IMR-90 (cell line): ENCODE data around the gene TBX1. TPM values are rescaled to one million over a fixed set of nuclear protein-coding genes. Genes with fewer than 3 reads are reported as not detected.
A peak's percentile ranks its signal among the peaks of the same experiment; 100 is the strongest.

Experiments used
- ATAC-seq: fragments of 200-7000 bp; cut with Tn5 transposase; 2 replicates; pipeline ENCODE4 v1.9.1; 2020; ENCODE audit warnings: low read depth, mild to moderate bottlenecking, moderate library complexity
- BruUV-seq: library from RNA; stranded (reverse); fragments of 400-500 nt; replicated peaks from 2 replicates; lab custom pipeline; 2021; lab: Mats Ljungman, UMichigan
- CTCF ChIA-PET: fragments of 300-600 bp; formaldehyde crosslinking; extraction: SDS; loops from one replicate; lab custom pipeline; 2021; ENCODE audit warnings: antibody characterized with exemption; lab: Yijun Ruan, JAX
- POLR2A ChIA-PET: fragments of 300-600 bp; sonication (Branson Sonifier 250); formaldehyde crosslinking; loops from one replicate; lab custom pipeline; 2022; ENCODE audit warnings: antibody characterized with exemption; ENCODE audit not compliant: unreplicated experiment; lab: Charles Lee
- DNase-seq: peaks from one replicate; pipeline ENCODE4 v3.0.0; 2013
- H2AFZ ChIP-seq: replicated peaks from 2 replicates; pipeline ENCODE3; 2013; ENCODE audit warnings: low read length, mild to moderate bottlenecking; ENCODE audit not compliant: poor library complexity
- H2AK5ac ChIP-seq: 2 replicates; pipeline ENCODE4 v1.6.1; 2013; ENCODE audit warnings: low read depth, low read length, inconsistent platforms
- H2AK9ac ChIP-seq: replicated peaks from 2 replicates; pipeline ENCODE3; 2013; ENCODE audit warnings: mild to moderate bottlenecking, low read depth, low read length, moderate library complexity; ENCODE audit not compliant: poor library complexity
- H2BK120ac ChIP-seq: 2 replicates; pipeline ENCODE4 v1.6.1; 2013; ENCODE audit warnings: low read depth, low read length, inconsistent platforms
- H2BK15ac ChIP-seq: 3 replicates; pipeline ENCODE4 v1.6.1; 2013; ENCODE audit warnings: low read depth, low read length, inconsistent platforms
- H2BK20ac ChIP-seq: 2 replicates; pipeline ENCODE4 v1.6.1; 2013; ENCODE audit warnings: low read depth, mild to moderate bottlenecking, inconsistent platforms, low read length, moderate library complexity
- H2BK5ac ChIP-seq: 2 replicates; pipeline ENCODE4 v1.6.1; 2013; ENCODE audit warnings: mild to moderate bottlenecking, low read depth, low read length, inconsistent platforms; ENCODE audit not compliant: poor library complexity, severe bottlenecking
- H3K14ac ChIP-seq: replicated peaks from 2 replicates; pipeline ENCODE4 v1.6.1; 2013; ENCODE audit warnings: low read depth, low read length, inconsistent platforms
- H3K18ac ChIP-seq: 2 replicates; pipeline ENCODE4 v1.6.1; 2013; ENCODE audit warnings: low read depth, low read length, control low read depth
- H3K23ac ChIP-seq: 2 replicates; pipeline ENCODE4 v1.6.1; 2013; ENCODE audit warnings: low read depth, low read length, inconsistent platforms
- H3K27ac ChIP-seq: 2 replicates; pipeline ENCODE4 v1.5.1; 2013; ENCODE audit warnings: mild to moderate bottlenecking, control low read depth, low read length; ENCODE audit not compliant: insufficient read depth
- H3K27me3 ChIP-seq: 2 replicates; pipeline ENCODE4 v1.6.1; 2013; ENCODE audit warnings: low read length; ENCODE audit not compliant: control insufficient read depth, insufficient read depth
- H3K36me3 ChIP-seq: 2 replicates; pipeline ENCODE4 v1.6.1; 2013; ENCODE audit warnings: low read length, mixed read lengths; ENCODE audit not compliant: control insufficient read depth, insufficient read depth
- H3K4ac ChIP-seq: 2 replicates; pipeline ENCODE4 v1.6.1; 2013; ENCODE audit warnings: low read depth, low read length, inconsistent platforms
- H3K4me1 ChIP-seq: 2 replicates; pipeline ENCODE4 v1.6.1; 2013; ENCODE audit warnings: low read length, mixed read lengths; ENCODE audit not compliant: control insufficient read depth, insufficient read depth
- H3K4me2 ChIP-seq: 2 replicates; pipeline ENCODE4 v1.6.1; 2013; ENCODE audit warnings: low read depth, mild to moderate bottlenecking, control low read depth, low read length, moderate library complexity
- H3K4me3 ChIP-seq: 2 replicates; pipeline ENCODE4 v1.5.1; 2013; ENCODE audit warnings: low read depth, mild to moderate bottlenecking, control low read depth, low read length, moderate library complexity; ENCODE audit not compliant: insufficient read depth
- H3K56ac ChIP-seq: 2 replicates; pipeline ENCODE4 v1.6.1; 2013; ENCODE audit warnings: low read length, inconsistent platforms; ENCODE audit not compliant: insufficient read depth; ENCODE audit errors: extremely low read depth
- H3K79me1 ChIP-seq, 2 experiments: 2 replicates each; pipeline ENCODE4 v1.6.1; 2013; ENCODE audit warnings: low read length in 2 of 2, inconsistent platforms in 1 of 2, low read depth in 1 of 2
- H3K9ac ChIP-seq: 2 replicates; pipeline ENCODE4 v1.6.1; 2013; ENCODE audit warnings: low read depth, low read length, control low read depth
- H3K9me1 ChIP-seq: 2 replicates; pipeline ENCODE4 v1.6.1; 2013; ENCODE audit warnings: low read length, inconsistent platforms; ENCODE audit not compliant: insufficient read depth
- H3K9me3 ChIP-seq: 2 replicates; pipeline ENCODE4 v1.6.1; 2013; ENCODE audit warnings: low read length; ENCODE audit not compliant: control insufficient read depth, insufficient read depth
- H4K20me1 ChIP-seq: 2 replicates; pipeline ENCODE4 v1.6.1; 2013; ENCODE audit warnings: low read length, inconsistent platforms; ENCODE audit not compliant: insufficient read depth
- H4K5ac ChIP-seq: 2 replicates; pipeline ENCODE4 v1.6.1; 2013; ENCODE audit warnings: mild to moderate bottlenecking, low read depth, low read length, control low read depth
- H4K8ac ChIP-seq, 2 experiments: 2 replicates each; pipeline ENCODE4 v1.6.1; 2013; ENCODE audit warnings: low read depth in 2 of 2, low read length in 2 of 2, control low read depth in 1 of 2, inconsistent platforms in 1 of 2
- H4K91ac ChIP-seq: 2 replicates; pipeline ENCODE4 v1.6.1; 2013; ENCODE audit warnings: low read depth, low read length, inconsistent platforms; ENCODE audit not compliant: insufficient read depth
- BHLHE40 ChIP-seq: fragments of 150-350 bp; IDR thresholded peaks from 2 replicates; pipeline ENCODE4 v1.6.1; 2016; ENCODE audit warnings: mild to moderate bottlenecking, low read depth, low read length
- CEBPB ChIP-seq: IDR thresholded peaks from 2 replicates; pipeline ENCODE4 v1.6.1; 2012; ENCODE audit warnings: low read depth, low read length, improper control_type of control experiment
- CHD1 ChIP-seq: IDR thresholded peaks from 2 replicates; pipeline ENCODE4 v1.6.1; 2012; ENCODE audit warnings: low read depth, low read length, improper control_type of control experiment
- FOS ChIP-seq: fragments of 150-350 bp; IDR thresholded peaks from 2 replicates; pipeline ENCODE4 v1.6.1; 2016; ENCODE audit warnings: low read depth, low read length
- MAFK ChIP-seq: IDR thresholded peaks from 2 replicates; pipeline ENCODE4 v1.6.1; 2012; ENCODE audit warnings: low read depth, low read length, improper control_type of control experiment
- MAZ ChIP-seq: IDR thresholded peaks from 2 replicates; pipeline ENCODE4 v1.6.1; 2012; ENCODE audit warnings: low read depth, mild to moderate bottlenecking, low read length, improper control_type of control experiment, moderate library complexity, borderline replicate concordance
- MXI1 ChIP-seq: IDR thresholded peaks from 2 replicates; pipeline ENCODE4 v1.6.1; 2012; ENCODE audit warnings: low read depth, mild to moderate bottlenecking, low read length, moderate library complexity, borderline replicate concordance
- NFE2L2 ChIP-seq: fragments of 150-350 bp; IDR thresholded peaks from 2 replicates; pipeline ENCODE4 v1.6.1; 2016; ENCODE audit warnings: low read depth, mild to moderate bottlenecking, low read length
- POLR2A ChIP-seq: IDR thresholded peaks from 2 replicates; pipeline ENCODE4 v1.6.1; 2012; ENCODE audit warnings: mild to moderate bottlenecking, low read depth, low read length
- RAD21 ChIP-seq: IDR thresholded peaks from 2 replicates; pipeline ENCODE4 v1.6.1; 2012; ENCODE audit warnings: low read length, improper control_type of control experiment
- RCOR1 ChIP-seq: IDR thresholded peaks from 2 replicates; pipeline ENCODE4 v1.6.1; 2012; ENCODE audit warnings: mild to moderate bottlenecking, low read length, improper control_type of control experiment; ENCODE audit not compliant: insufficient replicate concordance
- RFX5 ChIP-seq: IDR thresholded peaks from 2 replicates; pipeline ENCODE4 v1.8.0; 2012; ENCODE audit warnings: low read depth, mild to moderate bottlenecking, low read length, moderate library complexity
- SMC3 ChIP-seq: fragments of 150-350 bp; IDR thresholded peaks from 2 replicates; pipeline ENCODE4 v1.6.1; 2016; ENCODE audit warnings: low read depth, mild to moderate bottlenecking, antibody characterized with exemption, low read length, moderate library complexity
- WGBS, 2 experiments: methylation state at CpG; one replicate each; pipeline versions ENCODE4 v1.1.5 to v1.1.7; 2013; ENCODE audit warnings: missing lambda C conversion rate in 2 of 2; ENCODE audit not compliant: insufficient read length in 1 of 2; ENCODE audit errors: extremely low coverage in 2 of 2; 5-methylcytosine and 5-hydroxymethylcytosine counted together
- dilution Hi-C: fragments of 300-500 bp; cut with HindIII; formaldehyde crosslinking; loops from one replicate; pipeline ENCODE4 v1.14.3; 2018; ENCODE audit warnings: low sequenced_read_pairs; ENCODE audit not compliant: unreplicated experiment
- in situ Hi-C: fragments of 300-500 bp; cut with MboI; formaldehyde crosslinking; loops from 3 replicates; pipeline ENCODE4 v1.14.3; 2019; ENCODE audit warnings: low sequenced_read_pairs, inconsistent platforms, mixed read lengths
- intact Hi-C: fragments of 100-400 bp; cut with micrococcal nuclease; formaldehyde crosslinking; loops from 2 replicates; pipeline ENCODE4 v1.10.0; 2022
- polyA plus RNA-seq, 3 experiments: library from polyadenylated mRNA; depleted of rRNA; stranded (reverse); fragments of >200 nt; gene quantifications; 2 replicates each; pipeline ENCODE4 v1.2.3, GENCODE V29; 2012; ENCODE audit warnings: low replicate concordance in 1 of 3
- total RNA-seq: library from RNA; depleted of rRNA; stranded (reverse); fragments of >200 nt; gene quantifications from 2 replicates; pipeline ENCODE4 v1.2.3, GENCODE V29; 2012
- TF ChIP-seq, protein P1 (sequence below): conservative IDR thresholded peaks from 2 replicates; pipeline ENCODE4 v1.5.1; 2012; ENCODE audit warnings: mild to moderate bottlenecking, low read depth, low read length, improper control_type of control experiment
- TF ChIP-seq, protein P2 (sequence below): fragments of 150-350 bp; IDR thresholded peaks from 2 replicates; pipeline ENCODE4 v1.6.1; 2017; ENCODE audit warnings: mild to moderate bottlenecking, antibody characterized with exemption, low read length, low read depth
- TF ChIP-seq, protein P3 (sequence below): fragments of 150-350 bp; IDR thresholded peaks from 2 replicates; pipeline ENCODE4 v1.6.1; 2016; ENCODE audit warnings: low read depth, mild to moderate bottlenecking, low read length, moderate library complexity, borderline replicate concordance

Gene TBX1
- total and polyA plus RNA-seq, 2 of the 4 experiments (the other 2 are of a cell fraction) = 0.03 TPM; not detected in 1

DNA sequence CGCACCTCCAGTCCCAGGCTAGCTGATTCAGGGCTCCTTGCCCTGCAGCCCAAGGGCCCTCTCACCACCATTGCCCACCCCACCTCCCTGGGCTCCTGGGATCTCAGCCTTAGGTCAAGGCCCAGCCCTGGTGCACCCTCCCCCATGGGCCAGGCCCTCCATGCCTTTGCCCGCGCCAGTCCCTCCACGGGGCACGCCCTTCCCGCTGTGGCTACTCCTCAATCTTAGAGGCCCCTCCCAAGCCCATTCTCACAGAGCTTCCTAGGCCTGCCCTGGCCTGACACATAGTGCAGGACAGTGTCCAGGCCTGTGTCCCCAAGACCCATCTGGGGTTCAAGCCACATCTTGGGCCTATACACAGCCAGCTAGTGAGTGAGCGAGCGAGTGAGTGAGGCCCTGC lies 30.4 kb upstream of the TBX1 start:
- CTCF ChIA-PET = interaction anchor here (0.6 to 2.0 kb wide), 22 partner anchors 8 to 228 kb away, joined by 3 to 27 read pairs (median 4); no protein-coding TSS in a partner anchor
- H3K4ac ChIP-seq = peak overlapping the region; percentile 71
- no peak overlapping the region for H3K27ac ChIP-seq
- 93% methylated on average over 6 of the region's 8 CpGs; no CpG with 5 or more reads in 1 of the 2 experiments for WGBS, 2 experiments
- H4K5ac ChIP-seq = peak overlapping the region; percentile 45
- no peaks in the 10 kb centered on the region for H3K9me3 ChIP-seq
- H2BK120ac ChIP-seq = peak overlapping the region; percentile 47; the same call in 1 of the 2 replicates
- peak overlapping the region; percentile 8 for H2BK20ac ChIP-seq
- TF ChIP-seq, protein P1, sequence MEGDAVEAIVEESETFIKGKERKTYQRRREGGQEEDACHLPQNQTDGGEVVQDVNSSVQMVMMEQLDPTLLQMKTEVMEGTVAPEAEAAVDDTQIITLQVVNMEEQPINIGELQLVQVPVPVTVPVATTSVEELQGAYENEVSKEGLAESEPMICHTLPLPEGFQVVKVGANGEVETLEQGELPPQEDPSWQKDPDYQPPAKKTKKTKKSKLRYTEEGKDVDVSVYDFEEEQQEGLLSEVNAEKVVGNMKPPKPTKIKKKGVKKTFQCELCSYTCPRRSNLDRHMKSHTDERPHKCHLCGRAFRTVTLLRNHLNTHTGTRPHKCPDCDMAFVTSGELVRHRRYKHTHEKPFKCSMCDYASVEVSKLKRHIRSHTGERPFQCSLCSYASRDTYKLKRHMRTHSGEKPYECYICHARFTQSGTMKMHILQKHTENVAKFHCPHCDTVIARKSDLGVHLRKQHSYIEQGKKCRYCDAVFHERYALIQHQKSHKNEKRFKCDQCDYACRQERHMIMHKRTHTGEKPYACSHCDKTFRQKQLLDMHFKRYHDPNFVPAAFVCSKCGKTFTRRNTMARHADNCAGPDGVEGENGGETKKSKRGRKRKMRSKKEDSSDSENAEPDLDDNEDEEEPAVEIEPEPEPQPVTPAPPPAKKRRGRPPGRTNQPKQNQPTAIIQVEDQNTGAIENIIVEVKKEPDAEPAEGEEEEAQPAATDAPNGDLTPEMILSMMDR = no peak
- TF ChIP-seq MAFK (no peak), NFE2L2 (no peak), MAZ (no peak), RAD21 (no peak), MXI1 (no peak), CHD1 (no peak), BHLHE40 (no peak), RFX5 (no peak), FOS (no peak), CEBPB (no peak), RCOR1 (no peak), SMC3 (no peak), POLR2A (no peak)
- TF ChIP-seq, protein P2, sequence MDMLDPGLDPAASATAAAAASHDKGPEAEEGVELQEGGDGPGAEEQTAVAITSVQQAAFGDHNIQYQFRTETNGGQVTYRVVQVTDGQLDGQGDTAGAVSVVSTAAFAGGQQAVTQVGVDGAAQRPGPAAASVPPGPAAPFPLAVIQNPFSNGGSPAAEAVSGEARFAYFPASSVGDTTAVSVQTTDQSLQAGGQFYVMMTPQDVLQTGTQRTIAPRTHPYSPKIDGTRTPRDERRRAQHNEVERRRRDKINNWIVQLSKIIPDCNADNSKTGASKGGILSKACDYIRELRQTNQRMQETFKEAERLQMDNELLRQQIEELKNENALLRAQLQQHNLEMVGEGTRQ = no peak
- TF ChIP-seq, protein P3, sequence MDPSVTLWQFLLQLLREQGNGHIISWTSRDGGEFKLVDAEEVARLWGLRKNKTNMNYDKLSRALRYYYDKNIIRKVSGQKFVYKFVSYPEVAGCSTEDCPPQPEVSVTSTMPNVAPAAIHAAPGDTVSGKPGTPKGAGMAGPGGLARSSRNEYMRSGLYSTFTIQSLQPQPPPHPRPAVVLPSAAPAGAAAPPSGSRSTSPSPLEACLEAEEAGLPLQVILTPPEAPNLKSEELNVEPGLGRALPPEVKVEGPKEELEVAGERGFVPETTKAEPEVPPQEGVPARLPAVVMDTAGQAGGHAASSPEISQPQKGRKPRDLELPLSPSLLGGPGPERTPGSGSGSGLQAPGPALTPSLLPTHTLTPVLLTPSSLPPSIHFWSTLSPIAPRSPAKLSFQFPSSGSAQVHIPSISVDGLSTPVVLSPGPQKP = no peak
- H3K56ac ChIP-seq = no peak overlapping the region
- ATAC-seq = no peak
- peak overlapping the region; percentile 72 for H4K91ac ChIP-seq
- H3K14ac ChIP-seq = peak overlapping the region; percentile 43
- H3K79me1 ChIP-seq = no peaks in the 10 kb centered on the region
- H3K36me3 ChIP-seq = no peaks in the 10 kb centered on the region
- no peak overlapping the region; the same call in 2 of the 3 replicates for H2BK15ac ChIP-seq
- H3K9me1 ChIP-seq = no peaks in the 10 kb centered on the region
- H2AK5ac ChIP-seq = peak overlapping the region; percentile 6; the same call in 1 of the 2 replicates
- BruUV-seq = no TSS peak
- peak overlapping the region; percentile 96 for H2AFZ ChIP-seq
- peaks cover 9% of the 10 kb centered on the region; the same call in 1 of the 2 replicates for H3K27me3 ChIP-seq
- no peaks in the 10 kb centered on the region; the same call in none of the 2 replicates for H3K4me1 ChIP-seq
- dilution Hi-C loops (no loop called here), intact Hi-C loops (loop anchor here (1.0 to 5.0 kb wide), 3 partner anchors 122 to 282 kb away; partner anchors contain the start of genes GNB1L and RTL10), in situ Hi-C loops (loop anchor here (5.0 kb wide), 1 partner anchor 182 kb away; no protein-coding TSS in a partner anchor)
- peak overlapping the region; percentile 92 for H2AK9ac ChIP-seq
- H2BK5ac ChIP-seq = no peak overlapping the region
- no peak overlapping the region for H3K18ac ChIP-seq
- no peak overlapping the region for H3K4me2 ChIP-seq
- peak overlapping the region; percentile 29 to 95 for H4K8ac ChIP-seq
- H4K20me1 ChIP-seq = no peaks in the 10 kb centered on the region
- H3K9ac ChIP-seq = peak overlapping the region; percentile 28
- no peak for DNase-seq
- POLR2A ChIA-PET = interaction anchor here (0.5 kb wide), 1 partner anchor 168 kb away, joined by 4 read pairs; no protein-coding TSS in a partner anchor
- H3K23ac ChIP-seq = no peak overlapping the region
- H3K4me3 ChIP-seq = no peak overlapping the region
